HG03025 (cell line): ENCODE measurements around the gene KLHL8.
"Not testable (repeated sequence)": the region's sequence is repeated elsewhere in the genome, so short reads cannot be mapped to it uniquely, and the experiment has no call there.

Experiments used
- ATAC-seq: cut with Tn5 transposase; IDR thresholded peaks from one replicate; pipeline ENCODE4 v1.9.1; 2021; ENCODE audit warnings: mild to moderate bottlenecking, moderate library complexity; ENCODE audit not compliant: unreplicated experiment, low FRiP score

The KLHL8 gene

DNA sequence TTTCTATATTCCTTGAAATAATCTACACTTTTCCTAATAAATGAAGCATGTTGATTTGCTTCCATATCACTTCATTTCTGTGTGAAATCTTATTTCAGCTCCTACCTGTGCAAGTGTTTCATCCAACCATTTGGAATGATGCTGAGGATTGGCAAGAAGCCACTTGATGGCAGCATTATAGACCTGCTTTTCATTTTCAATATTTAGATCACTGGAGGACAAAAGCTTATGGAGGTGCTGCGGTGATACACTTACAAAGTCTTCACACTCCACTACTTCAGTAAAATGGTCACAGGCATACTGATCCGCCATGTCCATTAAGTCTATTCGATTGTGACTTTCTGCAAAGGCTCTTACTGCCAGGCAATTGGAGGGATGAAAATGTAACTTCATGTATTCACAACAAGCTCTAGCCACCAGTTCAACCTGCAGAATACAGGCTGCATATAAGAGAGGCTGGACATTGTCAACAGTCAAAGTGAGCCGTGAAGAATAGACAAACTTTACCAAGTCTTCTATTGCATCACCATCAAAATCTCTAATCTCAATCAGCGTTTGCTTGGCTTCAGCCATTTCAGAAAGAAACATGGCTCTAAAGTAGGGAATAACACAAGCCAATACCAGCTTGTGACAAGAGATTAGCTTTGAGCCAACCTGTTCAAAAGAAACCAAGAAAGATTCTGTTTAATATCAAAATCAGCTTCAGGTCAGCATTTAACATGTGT lies 35.1 kb downstream of the KLHL8 start:
- ATAC-seq = no peak

- no peak for ATAC-seq
These were observed 39.7 kb downstream of the KLHL8 start for GRCh38 chr4:87180767-87181166.

- no peak for ATAC-seq
These were observed 40.7 kb downstream of the KLHL8 start for GRCh38 chr4:87179751-87180150.

- no peak for ATAC-seq
These were observed 45.7 kb downstream of the KLHL8 start for GRCh38 chr4:87174672-87175071.

- ATAC-seq = no peak
These were observed 48.5 kb downstream of the KLHL8 start for GRCh38 chr4:87171944-87172343.

DNA sequence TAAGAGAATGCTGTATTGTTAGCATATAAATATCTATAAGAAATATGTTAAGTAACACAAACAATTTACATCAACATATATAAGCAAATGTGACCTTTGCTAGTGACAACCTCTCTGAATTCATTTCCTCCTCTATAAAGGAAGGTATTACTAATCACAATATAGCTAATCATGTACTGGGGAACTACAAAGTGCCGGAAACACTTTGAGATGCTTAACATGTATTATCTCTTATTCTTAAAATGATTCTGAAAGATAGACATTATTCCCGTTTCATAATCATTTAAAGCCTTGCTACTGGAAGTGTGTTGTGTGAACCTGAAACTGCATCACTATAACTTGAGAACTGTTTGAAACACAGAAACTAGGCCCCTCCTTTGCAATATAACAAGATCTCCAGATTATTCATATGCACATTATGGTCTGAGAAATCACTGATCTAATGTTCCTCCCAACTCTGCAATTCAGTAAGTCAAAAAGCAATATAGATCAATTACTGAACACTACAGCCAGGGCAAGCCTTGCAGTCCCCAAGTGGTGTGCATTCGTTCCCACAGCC lies 54.0 kb downstream of the KLHL8 start:
- ATAC-seq = no peak

DNA sequence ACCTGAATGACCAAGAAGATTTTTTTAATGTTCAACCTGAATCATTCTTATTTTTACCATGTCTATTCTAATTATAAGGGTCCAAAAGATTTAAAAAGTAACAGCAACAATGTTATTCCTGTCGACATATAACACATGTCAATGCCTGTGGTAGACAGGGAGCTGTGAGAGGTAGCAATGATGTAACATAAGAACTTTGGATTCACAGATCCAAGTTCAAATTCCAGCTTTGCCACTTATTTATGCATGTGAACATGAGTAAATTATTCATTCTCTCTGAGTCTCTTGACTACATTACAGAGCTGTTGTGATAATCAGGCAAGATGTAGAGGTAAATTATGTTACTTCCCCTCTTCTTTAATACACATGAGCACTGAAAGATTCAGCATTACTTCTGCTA lies 54.5 kb downstream of the KLHL8 start:
- no peak for ATAC-seq

DNA sequence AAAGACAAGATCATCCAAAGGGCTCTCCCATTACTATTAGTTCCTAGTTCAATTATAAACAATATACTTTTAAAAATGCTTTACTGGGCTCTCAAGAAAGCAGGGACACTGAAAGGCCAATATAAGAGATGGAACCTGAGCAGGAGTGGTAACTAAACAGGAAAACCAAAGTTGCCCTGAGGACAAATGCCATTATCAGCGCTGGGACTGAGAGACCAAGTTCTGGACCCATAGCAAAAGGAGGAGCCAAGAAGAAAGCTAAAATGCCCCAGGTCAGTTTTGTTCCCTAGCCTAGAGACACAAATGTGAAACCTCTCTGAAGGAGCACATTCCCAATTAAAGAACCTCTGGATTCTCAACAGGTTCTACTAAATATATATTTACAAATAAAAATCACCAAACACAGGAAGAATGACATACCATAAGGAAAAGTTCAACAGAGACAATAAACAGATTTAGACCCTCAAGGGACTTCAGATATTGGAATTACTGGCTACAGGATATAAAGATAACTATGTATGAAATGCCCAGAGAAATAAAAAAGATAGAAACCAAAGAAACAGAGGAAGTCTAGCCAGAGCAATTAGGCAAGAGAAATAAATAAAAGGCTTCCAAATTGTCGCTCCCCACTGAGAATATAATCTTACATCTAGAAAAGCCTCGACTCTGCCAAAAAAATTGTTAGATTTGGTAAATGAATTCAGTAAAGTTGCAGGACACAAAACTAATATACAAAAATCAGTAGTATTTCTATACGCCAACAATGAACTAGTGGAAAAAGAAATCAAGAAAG lies 67.1 kb downstream of the KLHL8 start:
- no peak for ATAC-seq

DNA sequence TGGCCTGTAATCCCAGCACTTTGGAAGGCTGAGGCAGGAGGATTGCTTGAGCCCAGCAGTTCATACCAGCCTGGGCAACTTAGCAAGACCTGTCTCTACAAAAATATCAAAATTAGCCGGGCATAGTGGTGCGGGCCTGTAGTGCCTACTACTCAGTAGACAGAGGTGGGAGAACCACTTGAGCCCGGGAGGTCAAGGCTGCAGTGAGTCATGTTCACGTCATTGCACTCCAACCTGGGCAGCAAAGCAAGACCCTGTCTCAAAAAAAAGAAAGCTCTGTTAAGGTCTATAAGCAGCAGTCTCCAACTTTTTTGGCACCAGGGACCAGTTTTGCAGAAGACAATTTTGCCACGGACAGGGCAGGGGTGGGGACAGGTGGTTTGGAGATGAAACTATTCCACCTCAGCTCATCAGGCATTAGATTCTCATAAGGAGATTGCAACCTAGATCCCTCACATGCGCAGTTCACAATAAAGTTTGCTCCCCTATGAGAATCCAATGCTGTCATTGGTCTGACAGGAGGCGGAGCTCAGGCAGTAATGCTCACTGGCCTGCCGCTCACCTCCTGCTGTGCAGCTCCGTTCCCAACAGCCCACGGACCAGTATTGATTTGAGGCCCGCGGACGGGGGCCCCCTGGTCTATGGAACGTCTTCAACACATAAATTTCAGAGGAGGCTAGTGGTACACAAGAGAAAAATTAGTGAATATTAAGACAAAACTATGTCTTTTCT lies 67.9 kb downstream of the KLHL8 start:
- ATAC-seq = no peak

GRCh38 chr4:87151730-87152129 lies 68.7 kb downstream of the KLHL8 start:
- no peak for ATAC-seq

DNA sequence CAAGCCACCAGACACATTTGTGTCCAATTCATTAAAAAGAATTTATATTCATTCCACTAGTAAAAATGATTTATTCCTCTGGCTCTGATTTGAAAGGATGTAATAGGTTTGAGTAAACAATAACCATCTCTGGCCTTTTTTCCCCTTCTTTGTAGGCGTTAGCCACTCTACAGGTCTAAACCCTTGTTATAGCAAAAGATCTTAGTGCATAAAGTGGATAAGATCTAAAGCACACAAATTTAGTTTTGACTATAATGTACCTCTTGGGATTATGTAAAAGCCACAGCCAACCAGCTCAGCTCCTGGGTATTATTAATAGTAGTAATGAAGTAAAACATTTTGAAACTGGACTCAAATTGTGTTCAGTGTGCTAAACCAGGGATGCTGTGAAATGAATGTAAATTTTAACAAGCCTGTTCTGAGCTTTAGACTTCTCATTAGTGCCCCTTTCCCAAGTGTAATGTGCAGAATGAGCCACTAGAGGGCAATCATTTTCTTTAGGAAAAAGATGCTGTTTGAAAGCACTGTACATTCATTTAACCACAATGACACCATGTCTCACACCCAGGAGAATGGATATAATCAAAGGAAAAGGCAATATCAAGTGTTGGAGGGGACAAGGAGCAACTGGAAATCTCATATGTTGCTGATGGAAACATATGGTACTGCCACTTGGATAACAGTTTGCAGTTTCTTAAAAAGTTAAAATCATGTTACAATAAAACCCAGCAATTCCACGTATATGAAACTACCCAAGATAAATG lies 69.7 kb downstream of the KLHL8 start:
- ATAC-seq = peak; percentile 67

DNA sequence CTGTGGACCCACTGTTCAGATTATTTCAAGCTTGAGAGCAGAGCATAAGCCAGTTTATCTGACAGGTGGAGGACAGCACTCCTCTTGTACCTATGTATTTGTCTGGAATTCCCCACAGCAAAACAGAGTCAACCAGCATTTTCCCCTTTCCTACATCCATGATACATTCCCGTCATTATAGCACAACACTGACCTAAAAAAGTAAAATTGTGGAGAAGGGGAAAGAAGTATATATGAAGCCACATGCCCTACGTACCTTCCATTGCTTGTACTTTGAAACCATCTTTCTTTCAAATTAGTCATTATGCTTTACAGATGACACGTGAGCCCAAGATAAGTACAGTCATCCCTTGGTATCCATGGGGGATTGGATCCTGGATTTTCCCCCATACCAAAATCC lies 73.3 kb downstream of the KLHL8 start:
- no peak for ATAC-seq

- not testable (repeated sequence) for ATAC-seq
These were observed 74.5 kb downstream of the KLHL8 start for GRCh38 chr4:87145934-87146333.

DNA sequence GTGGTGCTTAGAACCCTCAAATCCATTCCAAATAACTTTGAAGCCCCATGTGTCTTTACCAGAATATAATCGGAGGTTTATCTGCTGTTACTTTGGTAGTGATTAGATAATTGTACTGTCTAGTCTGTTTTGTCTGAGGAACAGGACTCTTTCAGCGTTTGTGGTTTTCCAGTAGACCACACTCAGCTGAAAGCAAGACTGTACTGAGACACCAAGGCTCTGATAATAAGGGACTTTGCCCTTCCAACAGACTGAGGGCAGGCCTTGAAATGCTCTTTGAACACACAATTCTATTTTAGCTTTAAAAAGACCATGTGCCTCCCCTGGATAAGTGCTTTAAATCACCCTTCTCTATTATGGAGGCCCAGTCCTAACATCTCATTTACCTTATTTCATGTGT lies 76.1 kb downstream of the KLHL8 start:
- ATAC-seq = no peak

DNA sequence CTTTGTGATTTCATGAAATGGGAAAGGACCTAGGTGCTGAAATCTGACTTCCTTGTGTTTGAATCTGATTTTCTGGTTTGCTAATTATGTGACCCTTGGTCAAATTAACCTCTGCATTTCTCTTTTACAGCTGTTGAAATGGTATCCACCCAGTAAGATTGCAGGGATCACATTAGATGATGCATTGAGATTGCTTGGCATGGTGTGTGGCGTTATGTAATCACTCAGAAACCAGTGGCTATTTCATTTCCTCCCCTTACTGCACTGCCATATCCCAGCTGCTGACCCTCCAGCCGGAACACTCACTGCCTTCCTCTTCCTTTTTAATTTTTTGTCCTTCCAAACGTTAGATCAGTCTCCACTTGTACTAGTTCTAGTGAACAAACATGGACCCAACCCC lies 79.0 kb downstream of the KLHL8 start:
- ATAC-seq = no peak

DNA sequence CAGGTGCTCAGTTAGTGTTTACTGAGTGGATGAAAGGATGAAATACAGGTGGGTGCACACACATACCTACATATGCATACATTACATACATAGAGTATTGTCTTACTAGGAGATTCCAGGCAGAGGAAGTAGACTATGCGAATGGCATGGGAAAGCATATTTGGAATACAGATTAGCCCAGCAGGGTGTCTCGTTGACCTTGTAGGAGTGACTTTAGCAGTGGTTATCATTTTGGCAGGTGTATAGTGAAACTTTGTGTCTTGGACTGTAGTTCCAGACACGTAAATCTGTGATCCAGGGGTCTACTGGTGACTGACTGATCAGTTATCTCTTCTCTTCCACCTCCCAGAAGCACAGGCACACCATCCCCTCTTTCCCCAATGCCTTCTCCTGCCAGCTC lies 86.3 kb downstream of the KLHL8 start:
- ATAC-seq = no peak

DNA sequence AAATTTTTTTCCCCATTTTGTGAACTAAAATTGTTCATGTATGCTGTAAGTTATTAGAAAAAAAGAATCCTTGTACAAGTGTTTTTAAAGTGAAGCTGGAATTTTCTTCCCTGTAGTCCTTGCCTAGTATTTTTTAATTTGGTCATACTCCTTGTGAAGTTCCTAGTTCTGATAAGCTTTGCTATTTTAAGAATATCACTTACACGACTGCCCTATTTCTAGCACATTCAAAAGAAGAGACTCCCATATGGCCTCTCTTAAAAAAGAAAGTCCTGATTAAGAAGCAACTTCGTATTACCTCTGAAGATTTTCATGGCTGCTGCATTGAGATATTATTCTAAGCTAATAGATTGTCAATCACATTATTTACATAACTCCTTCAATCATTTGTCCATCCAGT lies 87.2 kb downstream of the KLHL8 start:
- no peak for ATAC-seq

DNA sequence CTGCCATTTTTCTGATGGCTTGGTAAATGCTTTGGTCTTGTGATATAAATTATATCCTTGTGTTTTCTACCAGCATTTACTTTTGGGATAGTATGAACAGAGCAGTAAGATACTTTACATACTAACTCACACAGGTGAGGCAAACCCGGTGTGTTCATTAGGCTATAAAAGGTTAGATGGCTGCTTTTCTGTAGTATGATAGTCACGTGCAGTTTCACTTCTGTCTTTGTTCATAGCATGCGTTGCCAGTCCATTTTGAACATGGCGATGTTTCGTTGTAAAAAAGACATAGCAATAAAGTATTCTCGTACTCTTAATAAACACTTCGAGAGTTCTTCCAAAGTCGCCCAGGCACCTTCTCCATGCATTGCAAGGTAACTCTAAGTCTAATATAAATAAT lies 88.4 kb downstream of the KLHL8 start:
- ATAC-seq = no peak

DNA sequence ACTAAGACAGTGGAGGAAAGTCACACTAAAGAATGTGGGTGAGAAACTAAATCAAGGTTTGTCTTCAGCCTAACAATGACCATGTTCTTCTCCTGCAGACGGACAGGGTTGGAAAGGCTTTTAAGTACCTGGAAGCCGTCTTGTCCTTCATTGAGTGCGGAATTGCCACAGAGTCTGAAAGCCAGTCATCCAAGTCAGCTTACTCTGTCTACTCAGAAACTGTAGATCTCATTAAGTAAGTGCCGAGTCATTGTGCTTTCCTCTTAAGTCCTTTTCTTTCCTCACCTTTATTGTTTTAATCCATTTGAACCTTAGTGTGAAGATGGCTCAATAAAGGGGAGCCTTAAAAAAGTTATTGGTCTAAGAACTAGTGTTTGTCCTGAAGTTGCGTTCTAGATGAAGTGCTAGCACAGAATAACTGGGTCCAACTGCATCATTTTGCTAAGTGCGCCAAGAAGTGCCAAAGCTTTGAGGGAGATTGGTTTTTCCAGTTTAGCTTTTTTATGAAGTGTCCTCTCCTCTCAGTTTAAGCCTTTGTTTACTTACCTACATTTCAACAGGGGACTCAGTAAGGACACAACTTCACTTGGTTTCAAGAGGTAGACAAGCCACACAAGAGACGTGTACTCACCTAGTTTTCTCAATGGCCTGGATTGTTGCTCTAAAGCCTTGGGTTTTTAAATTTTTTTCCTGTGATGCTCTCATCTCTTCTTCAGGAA lies 89.3 kb downstream of the KLHL8 start:
- ATAC-seq = no peak

GRCh38 chr4:87129681-87130080 lies 90.7 kb downstream of the KLHL8 start:
- ATAC-seq = no peak
